NOMO-1 treated with dmso at 0.1 percent for 144 hours (cell line): ENCODE measurements around the gene USP44.
"Not testable (repeated sequence)": the region's sequence is repeated elsewhere in the genome, so short reads cannot be mapped to it uniquely, and the experiment has no call there.

Source experiments
- DNase-seq: peaks from one replicate; lab custom pipeline; 2025; ENCODE audit not compliant: unreplicated experiment; lab: John Stamatoyannopoulos, UW

The USP44 gene

DNA sequence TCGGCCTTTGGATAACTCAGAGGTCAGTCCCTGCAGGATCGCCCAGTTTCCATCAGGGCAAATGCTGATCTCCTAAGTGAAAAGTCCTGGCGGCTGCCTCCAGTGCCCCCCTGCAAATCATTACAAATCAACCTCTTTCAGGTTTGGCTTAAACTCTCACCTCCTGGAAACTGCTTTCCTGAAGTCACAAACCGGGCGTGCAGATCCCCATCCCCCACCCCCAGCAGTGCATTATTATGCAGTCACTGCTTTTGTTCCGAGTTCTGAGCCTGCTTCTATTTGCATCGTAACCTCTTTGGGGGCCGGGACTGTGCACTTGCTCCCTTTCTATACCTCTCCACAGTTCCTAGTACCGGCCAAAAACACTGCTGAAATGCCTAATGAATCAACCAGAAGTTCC, at the start of gene USP44:
Gene USP44 (minus strand): TSS at position 172 of the 400 bp plus-strand sequence. CDS start 17,220 bp downstream, outside the sequence.
- no peak for DNase-seq

DNA sequence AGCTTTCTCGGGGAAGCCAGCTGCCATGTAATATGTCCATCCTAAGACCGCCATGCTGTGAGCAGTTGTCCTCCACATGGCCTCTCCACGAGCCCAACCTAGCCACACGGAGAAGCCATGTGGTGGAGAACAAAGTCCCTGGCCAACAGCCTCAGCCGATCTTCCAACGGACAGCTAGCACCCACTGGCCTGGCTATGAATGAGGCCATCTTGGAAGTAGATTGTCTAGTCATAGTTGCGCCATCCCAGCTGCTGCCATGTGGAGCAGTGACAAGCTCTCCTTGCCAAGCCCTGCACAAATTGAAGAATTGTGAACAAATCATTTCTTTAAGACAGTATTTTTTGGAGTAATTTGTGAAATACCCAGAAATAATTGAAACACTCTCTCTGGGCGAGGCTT, 49.3 kb upstream of the USP44 start:
- no peak for DNase-seq

DNA sequence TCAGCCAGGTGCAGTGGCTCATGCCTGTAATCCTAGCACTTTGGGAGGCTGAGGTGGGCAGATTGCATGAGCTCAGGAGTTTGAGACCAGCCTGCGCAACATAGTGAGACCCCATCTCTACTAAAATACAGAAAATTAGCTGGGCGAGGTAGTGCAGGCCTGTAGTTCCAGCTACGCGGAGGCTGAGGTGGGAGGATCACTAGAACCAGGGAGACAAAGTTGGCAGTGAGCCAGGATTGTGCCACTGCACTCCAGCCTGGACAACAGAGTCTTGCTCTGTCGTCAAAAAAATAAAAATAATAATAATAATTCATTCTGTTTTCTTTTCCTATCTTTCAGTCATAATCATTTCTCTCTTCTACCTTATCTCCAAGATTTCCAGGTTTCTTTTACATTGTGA, 48.6 kb upstream of the USP44 start:
- no peak for DNase-seq

DNA sequence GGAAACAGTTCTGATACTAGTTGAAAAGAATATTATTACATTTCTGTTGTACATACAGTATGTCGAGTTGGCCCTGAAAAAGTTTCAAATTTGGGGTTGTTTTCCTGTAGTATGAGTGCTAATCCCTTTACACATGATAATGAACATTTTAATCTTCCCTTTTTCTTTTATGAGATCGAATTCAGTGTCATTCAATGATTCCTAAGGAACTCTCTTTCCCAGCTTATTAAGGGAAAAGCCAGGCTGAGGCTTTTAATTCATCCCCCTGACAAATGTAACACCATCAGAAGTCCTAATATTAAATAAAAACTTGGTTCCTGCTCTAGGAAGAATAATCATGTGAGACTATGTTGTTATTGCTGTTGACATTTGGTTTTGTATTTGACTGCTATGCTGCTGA, 42.9 kb upstream of the USP44 start:
- no peak for DNase-seq

DNA sequence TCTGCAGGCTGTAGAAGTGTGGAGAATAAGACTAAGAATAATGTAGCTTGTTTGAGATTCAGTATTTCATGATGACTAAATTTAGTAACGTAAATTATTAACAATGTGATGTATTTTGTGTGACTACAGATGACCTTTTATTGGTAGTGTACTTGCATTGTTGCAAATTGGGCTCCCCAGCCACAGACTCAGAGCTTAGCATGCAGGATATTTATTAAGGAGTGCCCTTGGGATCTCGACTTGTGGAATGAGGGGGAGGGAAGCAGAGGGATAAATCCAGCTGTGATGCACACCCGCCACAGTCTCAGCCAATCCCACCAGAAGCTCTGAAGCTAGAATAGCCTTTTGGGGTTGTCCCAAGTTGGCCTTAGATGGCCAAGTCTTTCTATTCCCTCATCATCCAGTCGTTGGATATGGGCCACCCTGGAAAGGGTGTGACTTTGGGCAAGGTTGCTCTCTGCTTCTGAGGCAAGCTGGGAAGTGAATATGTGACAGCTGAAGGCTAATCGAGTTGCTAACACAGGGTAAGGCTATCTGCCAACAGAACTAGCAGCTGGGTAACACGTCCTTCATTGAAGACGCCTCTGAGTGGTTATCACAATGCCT, 42.1 kb upstream of the USP44 start:
- DNase-seq: no peak

DNA sequence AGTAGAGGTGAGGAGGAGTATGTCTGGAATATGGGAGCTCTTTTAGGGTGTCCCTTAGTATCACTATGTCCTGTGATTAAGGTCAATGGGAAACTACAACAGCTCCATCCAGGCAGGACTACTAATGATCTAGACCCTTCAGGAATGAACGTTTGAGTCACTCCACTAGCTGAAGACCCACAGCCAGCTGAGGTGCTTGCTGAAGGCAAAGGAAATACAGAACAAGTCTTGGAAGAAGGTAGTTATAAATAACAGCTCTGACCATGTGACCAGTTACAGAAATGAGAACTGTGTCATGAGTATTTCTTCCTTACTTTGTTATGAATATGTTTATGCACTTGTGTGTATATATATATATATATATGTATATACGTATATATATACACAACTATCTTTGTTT, 40.5 kb upstream of the USP44 start:
- no peak for DNase-seq

GRCh38 chr12:95590775-95591174, 39.5 kb upstream of the USP44 start:
- no peak for DNase-seq

- DNase-seq: no peak
Observed at GRCh38 chr12:95583933-95584332, 32.7 kb upstream of the USP44 start.

DNA sequence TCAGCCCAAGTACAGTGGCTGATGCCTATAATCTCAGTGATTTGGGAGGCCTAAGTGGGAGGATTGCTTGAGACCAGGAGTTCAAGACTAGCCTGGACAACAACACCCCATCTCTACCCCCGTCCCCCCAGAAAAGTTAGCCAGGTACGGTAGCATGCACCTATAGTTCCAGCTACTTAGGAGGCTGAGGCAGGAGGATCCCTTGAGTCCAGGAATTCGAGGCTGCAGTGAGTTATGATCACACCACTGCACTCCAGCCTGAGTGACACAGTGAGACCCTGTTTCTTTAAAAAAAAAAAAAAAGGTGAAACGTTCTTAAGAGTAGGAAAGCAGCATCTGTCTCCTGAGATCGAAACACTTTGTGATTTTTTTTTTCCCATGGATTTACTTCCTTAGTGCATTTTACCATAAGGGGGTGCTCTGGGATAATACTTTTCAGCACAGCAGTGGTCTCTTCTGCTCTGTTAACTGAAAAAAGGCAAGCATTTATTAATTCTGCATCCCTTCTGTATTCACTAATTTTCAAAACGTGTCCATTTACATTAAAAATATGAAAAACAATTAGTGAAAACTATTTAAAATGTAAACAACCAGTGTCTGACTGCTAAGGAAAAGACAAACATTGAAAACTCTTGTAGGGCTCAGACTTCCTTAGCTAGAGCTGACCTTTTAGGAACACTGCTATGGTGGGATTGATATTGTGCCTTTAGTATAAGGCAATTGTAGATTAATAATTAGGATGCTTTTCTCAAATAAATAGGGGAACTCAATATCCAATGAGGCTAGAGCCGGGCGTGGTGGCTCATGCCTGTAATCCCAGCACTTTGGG, 31.2 kb upstream of the USP44 start:
- no peak for DNase-seq

DNA sequence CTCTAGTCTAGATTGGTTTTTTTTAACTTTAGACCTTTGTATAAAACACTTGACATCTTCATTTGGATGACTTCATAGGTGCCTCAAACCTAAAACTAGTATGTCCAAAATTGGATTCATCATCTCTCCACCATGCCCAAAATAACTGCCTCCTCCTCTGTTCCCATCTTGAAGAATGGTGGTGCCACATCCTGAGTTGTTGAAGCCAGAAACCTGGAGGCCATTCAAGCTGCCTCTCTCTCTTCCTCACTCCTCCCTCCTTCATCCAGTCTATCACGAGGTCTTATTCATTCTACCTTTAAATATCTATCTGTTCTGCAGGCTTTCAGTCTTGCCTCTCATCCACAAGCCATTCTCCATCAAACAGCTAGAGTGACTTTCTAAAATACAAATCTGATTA, 26.5 kb upstream of the USP44 start:
- DNase-seq: no peak

DNA sequence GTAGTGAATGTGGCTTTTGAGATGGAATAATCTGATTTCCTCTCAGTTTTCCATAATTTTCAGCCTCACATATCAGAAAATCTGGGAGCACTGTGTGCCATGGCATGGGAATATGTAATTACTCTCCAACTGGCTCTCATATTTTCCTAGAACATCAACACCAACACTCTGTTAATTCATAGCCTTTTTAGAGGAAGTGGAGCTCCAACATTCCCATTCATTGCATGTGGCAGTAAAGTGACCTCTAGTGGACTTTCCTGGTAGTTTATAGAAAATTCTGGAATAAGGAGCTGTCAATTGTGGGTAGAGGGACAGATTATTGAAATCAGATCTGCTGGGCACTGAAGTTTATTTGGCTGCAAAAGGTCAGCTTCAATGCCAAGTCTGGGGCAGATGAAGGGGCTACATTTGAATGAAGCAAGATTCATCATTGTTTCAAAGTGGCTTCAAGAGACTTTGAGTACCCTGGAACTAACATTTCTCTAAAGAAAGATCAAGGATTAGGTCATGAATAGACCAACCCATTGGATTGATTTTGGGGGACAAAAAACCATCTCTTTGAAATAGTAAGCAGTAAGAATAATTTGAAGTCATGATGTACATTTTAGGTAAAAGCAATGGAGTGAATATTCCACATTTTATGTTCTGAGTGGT, 23.6 kb upstream of the USP44 start:
- DNase-seq: no peak

- no peak for DNase-seq
Observed at GRCh38 chr12:95573951-95574576, 22.8 kb upstream of the USP44 start.

GRCh38 chr12:95571369-95571768, 20.1 kb upstream of the USP44 start:
- DNase-seq: no peak

DNA sequence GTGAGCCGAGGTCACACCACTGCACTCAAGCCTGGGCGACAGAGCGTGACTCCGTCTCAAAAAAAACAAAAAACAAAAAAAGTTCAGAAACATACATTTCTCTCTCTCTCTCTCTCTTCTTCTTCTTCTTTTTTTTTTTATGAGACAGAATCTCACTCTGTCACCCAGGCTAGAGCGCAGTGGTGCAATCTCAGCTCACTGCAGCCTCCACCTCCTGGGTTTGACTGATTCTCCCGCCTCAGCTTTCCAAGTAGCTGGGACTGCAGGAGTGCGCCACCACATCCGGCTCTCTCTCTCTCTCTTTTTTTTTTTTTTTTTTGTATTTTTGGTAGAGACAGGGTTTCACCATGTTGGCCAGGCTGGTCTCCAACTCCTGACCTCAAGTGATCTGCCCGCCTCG, 16.8 kb upstream of the USP44 start:
- DNase-seq: not testable (repeated sequence)

DNA sequence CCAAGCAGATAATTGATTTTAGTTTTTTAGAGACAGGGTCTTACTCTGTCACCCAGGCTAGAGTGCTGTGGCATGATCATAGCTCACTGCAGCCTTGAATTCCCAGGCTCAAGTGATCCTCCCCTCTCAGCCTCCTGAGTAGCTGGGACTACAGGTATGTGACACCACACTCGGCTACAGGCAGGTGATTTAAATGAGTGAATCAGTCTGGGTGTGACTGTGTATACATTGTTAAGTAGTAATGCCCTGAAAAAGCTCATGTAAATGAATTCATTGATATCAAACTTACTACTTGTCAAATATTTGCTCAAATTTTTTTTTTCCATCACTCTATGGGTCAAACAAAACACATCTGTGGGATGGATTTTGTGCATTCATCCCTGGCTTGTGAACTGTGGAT, 6.3 kb upstream of the USP44 start:
- DNase-seq: no peak

GRCh38 chr12:95554532-95555071, 3.3 kb upstream of the USP44 start:
- no peak for DNase-seq

DNA sequence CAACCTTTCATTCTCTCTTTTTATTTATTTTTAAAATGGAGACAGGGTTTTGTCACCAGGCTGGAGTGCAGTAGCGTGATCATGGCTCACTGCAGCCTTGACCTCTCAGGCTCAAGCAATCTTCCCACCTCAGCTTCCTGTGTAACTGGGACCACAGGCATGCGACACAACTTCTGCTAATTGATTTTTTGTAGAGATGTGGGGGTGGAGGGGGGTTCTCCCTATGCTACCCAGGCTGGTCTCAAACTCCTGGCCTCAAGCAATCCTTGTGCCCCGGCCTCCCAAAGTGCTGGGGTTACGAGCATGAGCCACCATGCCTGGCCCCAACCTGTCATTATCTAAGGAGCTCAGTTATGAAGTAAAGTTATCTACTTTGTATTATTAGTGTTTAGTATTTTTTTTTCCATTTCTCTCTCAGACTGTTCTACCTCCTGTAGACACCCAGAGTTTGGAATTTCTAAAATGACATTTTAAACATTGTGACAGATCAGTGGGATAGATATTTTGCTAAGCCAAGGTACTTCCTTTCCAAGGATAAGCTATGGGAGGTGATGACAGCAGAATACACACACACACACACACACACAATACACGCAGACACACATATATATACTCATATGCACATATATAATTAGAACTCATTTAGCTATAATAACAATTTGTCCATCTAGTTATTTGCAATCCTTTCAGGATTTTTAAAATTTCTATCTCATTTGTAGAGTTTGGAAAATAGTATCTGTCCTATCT, 2.1 kb upstream of the USP44 start:
- peak; percentile 61 for DNase-seq

DNA sequence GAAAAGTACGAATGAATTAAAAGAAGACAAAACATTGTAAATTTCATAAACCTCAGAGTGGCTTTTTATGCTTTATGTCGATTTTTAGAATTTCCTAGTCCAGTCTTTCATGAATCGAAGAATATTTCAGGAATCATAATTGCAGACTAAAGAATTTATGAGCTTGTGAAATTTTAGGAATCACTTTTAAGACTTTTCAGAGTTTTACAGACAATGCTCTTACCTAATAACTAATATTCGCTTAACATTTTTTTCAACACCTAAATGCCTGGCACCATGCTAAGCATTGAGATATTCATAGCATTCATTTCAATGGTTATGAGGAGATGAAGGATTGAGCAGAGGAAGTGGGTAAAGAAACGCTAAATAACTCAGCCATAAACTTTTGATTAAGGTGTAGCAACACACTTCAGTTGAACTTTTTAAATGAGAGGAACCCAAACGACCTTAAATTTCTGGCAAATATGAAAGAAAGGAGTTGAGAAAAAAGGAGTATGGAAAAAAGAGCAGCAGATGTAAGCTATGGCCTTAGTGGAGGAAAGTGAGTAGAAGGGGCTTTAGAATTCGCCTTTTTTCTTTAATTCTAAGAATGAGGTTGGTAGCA, 739 bp upstream of the USP44 start:
- no peak for DNase-seq

DNA sequence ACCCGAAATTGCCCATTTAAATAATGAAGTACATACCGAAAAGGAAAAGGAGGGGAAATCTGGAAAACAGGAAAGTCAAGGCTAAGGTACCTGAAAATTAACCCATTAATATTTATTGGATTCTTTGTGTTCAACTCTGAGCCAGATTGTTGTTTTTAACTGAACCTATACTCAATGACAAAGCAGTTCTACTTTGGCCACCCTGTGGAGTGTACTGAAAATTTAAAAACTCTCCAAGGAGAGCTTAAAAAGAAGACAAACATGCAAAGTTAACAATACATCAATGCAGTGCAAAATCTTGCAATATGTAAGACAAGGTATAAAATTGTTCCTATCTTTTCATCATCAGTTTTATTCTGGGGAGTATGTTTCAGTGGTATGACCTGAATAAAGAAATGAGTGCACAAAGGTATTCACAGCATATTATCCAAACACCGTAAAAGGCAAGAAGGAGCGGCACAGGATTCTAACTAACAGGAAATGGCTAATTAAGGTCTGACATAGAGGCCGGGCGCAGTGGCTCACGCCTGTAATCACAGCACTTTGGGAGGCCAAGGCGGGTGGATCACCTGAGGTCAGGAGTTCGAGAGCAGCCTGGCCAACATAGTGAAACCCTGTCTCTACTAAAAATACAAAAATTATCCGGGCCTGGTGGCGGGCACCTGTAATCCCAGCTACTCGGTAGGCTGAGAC, 1.7 kb downstream of the USP44 start:
- no peak for DNase-seq
